Stomach smooth muscle (tissue), 2 donors: ENCODE measurements around the gene LHX3.

Experiments used
- H3K27ac ChIP-seq: one replicate; pipeline ENCODE4 v1.7.0; 2013; ENCODE audit warnings: mild to moderate bottlenecking, low read length, inconsistent platforms
- H3K27me3 ChIP-seq, 2 donors: one replicate each; pipeline ENCODE4 v1.7.0; 2013; ENCODE audit warnings: low read length in 2 of 2; ENCODE audit not compliant: insufficient read depth in 2 of 2, control insufficient read depth in 1 of 2
- H3K36me3 ChIP-seq, 2 donors: one replicate each; pipeline ENCODE4 v1.7.0; 2013; ENCODE audit warnings: low read length in 2 of 2; ENCODE audit not compliant: control insufficient read depth in 2 of 2, insufficient read depth in 2 of 2
- H3K4me1 ChIP-seq: one replicate; pipeline ENCODE4 v1.7.0; 2013; ENCODE audit warnings: low read length; ENCODE audit not compliant: control insufficient read depth, insufficient read depth
- H3K4me3 ChIP-seq, 2 donors: one replicate each; pipeline ENCODE4 v1.7.0; 2013; ENCODE audit warnings: low read length in 2 of 2
- H3K9ac ChIP-seq, 2 donors: one replicate each; pipeline ENCODE4 v1.7.0; 2013; ENCODE audit warnings: low read length in 2 of 2, mild to moderate bottlenecking in 1 of 2
- H3K9me3 ChIP-seq, 2 donors: one replicate each; pipeline ENCODE4 v1.7.0; 2013; ENCODE audit warnings: low read length in 2 of 2; ENCODE audit not compliant: control insufficient read depth in 2 of 2
- donor health status: healthy.
- donor health status: Pancreatic carcinoma.

The LHX3 gene

GRCh38 chr9:136223871-136224640 is 19.1 kb upstream of the LHX3 start:
- Histone ChIP-seq H3K9ac (no peak overlapping the region), H3K36me3 (peaks cover 11 to 25% of the 10 kb centered on the region in 2 donors), H3K4me3 (no peak overlapping the region), H3K9me3 (no peaks in the 10 kb centered on the region), H3K27ac (no peak overlapping the region), H3K4me1 (no peaks in the 10 kb centered on the region), H3K27me3 (no peaks in the 10 kb centered on the region)

GRCh38 chr9:136222906-136223285 is 18.0 kb upstream of the LHX3 start:
- Histone ChIP-seq H3K4me3 (no peak overlapping the region), H3K27me3 (no peaks in the 10 kb centered on the region), H3K36me3 (peaks cover 13 to 26% of the 10 kb centered on the region in 2 donors), H3K27ac (no peak overlapping the region), H3K9me3 (no peaks in the 10 kb centered on the region), H3K4me1 (no peaks in the 10 kb centered on the region), H3K9ac (no peak overlapping the region)

- H3K4me3 ChIP-seq = no peak overlapping the region
- H3K9me3 ChIP-seq = no peaks in the 10 kb centered on the region
- no peaks in the 10 kb centered on the region for H3K4me1 ChIP-seq
- no peaks in the 10 kb centered on the region for H3K27me3 ChIP-seq
- no peak overlapping the region for H3K27ac ChIP-seq
- peaks cover 17 to 29% of the 10 kb centered on the region in 2 donors for H3K36me3 ChIP-seq
- H3K9ac ChIP-seq = no peak overlapping the region
Observed at GRCh38 chr9:136222166-136222905, 17.4 kb upstream of the LHX3 start.

GRCh38 chr9:136220017-136220729 is 15.2 kb upstream of the LHX3 start:
- no peaks in the 10 kb centered on the region for H3K9me3 ChIP-seq
- H3K27me3 ChIP-seq = no peaks in the 10 kb centered on the region
- H3K4me1 ChIP-seq = no peaks in the 10 kb centered on the region
- no peak overlapping the region for H3K27ac ChIP-seq
- peaks cover 26 to 34% of the 10 kb centered on the region in 2 donors for H3K36me3 ChIP-seq
- H3K4me3 ChIP-seq = no peak overlapping the region
- H3K9ac ChIP-seq = no peak overlapping the region

GRCh38 chr9:136219276-136219675 is 14.3 kb upstream of the LHX3 start:
- H3K9me3 ChIP-seq = no peaks in the 10 kb centered on the region
- no peaks in the 10 kb centered on the region for H3K27me3 ChIP-seq
- H3K4me1 ChIP-seq = no peaks in the 10 kb centered on the region
- no peak overlapping the region for H3K27ac ChIP-seq
- peaks cover 34 to 37% of the 10 kb centered on the region in 2 donors for H3K36me3 ChIP-seq
- H3K9ac ChIP-seq = no peak overlapping the region
- no peak overlapping the region for H3K4me3 ChIP-seq

GRCh38 chr9:136218673-136219072 is 13.7 kb upstream of the LHX3 start:
- H3K9me3 ChIP-seq = no peaks in the 10 kb centered on the region
- H3K36me3 ChIP-seq = peaks cover 33 to 37% of the 10 kb centered on the region in 2 donors
- H3K9ac ChIP-seq = no peak overlapping the region
- H3K4me3 ChIP-seq = no peak overlapping the region
- H3K4me1 ChIP-seq = no peaks in the 10 kb centered on the region
- H3K27ac ChIP-seq = no peak overlapping the region
- H3K27me3 ChIP-seq = no peaks in the 10 kb centered on the region

GRCh38 chr9:136218271-136218670 is 13.3 kb upstream of the LHX3 start:
- Histone ChIP-seq H3K9ac (no peak overlapping the region), H3K27me3 (no peaks in the 10 kb centered on the region), H3K4me3 (no peak overlapping the region), H3K4me1 (no peaks in the 10 kb centered on the region), H3K9me3 (no peaks in the 10 kb centered on the region), H3K36me3 (peaks cover 31 to 36% of the 10 kb centered on the region in 2 donors), H3K27ac (no peak overlapping the region)

GRCh38 chr9:136216541-136217244 is 11.8 kb upstream of the LHX3 start:
- Histone ChIP-seq H3K27me3 (no peaks in the 10 kb centered on the region), H3K9me3 (no peaks in the 10 kb centered on the region), H3K4me1 (no peaks in the 10 kb centered on the region), H3K4me3 (no peak overlapping the region), H3K27ac (no peak overlapping the region), H3K9ac (no peak overlapping the region), H3K36me3 (peaks cover 23 to 39% of the 10 kb centered on the region in 2 donors)

- Histone ChIP-seq H3K4me3 (no peak overlapping the region), H3K4me1 (no peaks in the 10 kb centered on the region), H3K9ac (no peak overlapping the region), H3K27me3 (no peaks in the 10 kb centered on the region), H3K9me3 (no peaks in the 10 kb centered on the region), H3K36me3 (peaks cover 22 to 32% of the 10 kb centered on the region in 2 donors), H3K27ac (no peak overlapping the region)
Observed at GRCh38 chr9:136213733-136214132, 8.8 kb upstream of the LHX3 start.

- no peaks in the 10 kb centered on the region for H3K27me3 ChIP-seq
- no peaks in the 10 kb centered on the region for H3K9me3 ChIP-seq
- peaks cover 17 to 33% of the 10 kb centered on the region in 2 donors for H3K36me3 ChIP-seq
- no peak overlapping the region for H3K27ac ChIP-seq
- no peak overlapping the region for H3K9ac ChIP-seq
- H3K4me3 ChIP-seq = no peak overlapping the region
- no peaks in the 10 kb centered on the region for H3K4me1 ChIP-seq
Observed at GRCh38 chr9:136212345-136212950, 7.5 kb upstream of the LHX3 start.
